Activated CD8-positive, alpha-beta memory T cell treated with anti-CD3 and anti-CD28 coated beads, Interleukin-2, amount 50 U/mL, for 48 hours (primary cell): ENCODE data around the gene GRAP2.
"Not testable (repeated sequence)": the region's sequence is repeated elsewhere in the genome, so short reads cannot be mapped to it uniquely, and the experiment has no call there.

ENCODE experiments used
- DNase-seq: peaks from one replicate; pipeline ENCODE4 v3.0.0-alpha.2; 2020

Gene GRAP2

DNA sequence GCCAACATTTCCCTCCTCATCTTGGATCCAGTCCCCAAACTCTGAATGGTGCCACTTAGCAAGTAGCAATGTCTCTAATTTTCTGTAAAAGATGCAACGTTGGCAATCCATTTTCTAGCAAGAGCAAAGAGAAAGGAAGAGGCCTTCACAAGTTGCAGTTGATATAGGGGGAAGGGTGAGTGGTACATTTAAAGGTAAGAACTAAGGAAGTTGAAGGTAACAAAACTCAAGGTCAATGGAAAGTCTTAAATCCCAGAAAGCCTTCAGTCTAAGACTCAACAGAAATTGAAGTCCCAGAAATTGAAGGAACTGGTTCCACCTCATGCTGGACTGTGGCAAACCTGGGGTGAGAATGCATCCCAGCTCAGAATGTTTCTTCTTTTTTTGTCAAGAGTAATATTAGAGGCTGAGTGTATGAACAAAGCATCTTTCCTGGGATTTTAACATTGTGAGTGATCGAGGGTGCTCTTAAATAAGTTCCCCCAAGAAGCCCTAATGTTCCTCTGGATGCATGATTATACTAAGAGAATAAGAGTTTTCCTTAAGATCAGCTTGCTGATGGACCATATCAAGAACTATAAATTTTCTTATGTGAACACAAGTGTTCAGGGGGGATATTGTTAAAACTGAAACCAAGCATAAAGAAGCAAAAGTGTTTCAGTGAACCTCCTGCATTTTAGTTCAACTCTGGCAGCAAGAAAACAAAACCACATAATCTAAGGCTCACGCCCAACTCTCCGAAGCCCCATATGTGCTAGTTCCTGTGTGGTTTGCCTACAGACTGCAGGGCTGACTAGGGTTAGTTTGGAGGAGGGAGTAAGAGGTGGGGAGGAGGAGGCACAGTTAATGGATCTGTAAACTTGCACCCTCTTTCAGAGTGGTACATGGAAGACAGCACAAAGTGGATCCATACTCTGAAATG is at the start of gene GRAP2:
GRAP2 (plus strand) TSS at position 779 of the 922 bp plus-strand sequence. CDS start 46,023 bp downstream, outside the sequence.
- no peak for DNase-seq

DNA sequence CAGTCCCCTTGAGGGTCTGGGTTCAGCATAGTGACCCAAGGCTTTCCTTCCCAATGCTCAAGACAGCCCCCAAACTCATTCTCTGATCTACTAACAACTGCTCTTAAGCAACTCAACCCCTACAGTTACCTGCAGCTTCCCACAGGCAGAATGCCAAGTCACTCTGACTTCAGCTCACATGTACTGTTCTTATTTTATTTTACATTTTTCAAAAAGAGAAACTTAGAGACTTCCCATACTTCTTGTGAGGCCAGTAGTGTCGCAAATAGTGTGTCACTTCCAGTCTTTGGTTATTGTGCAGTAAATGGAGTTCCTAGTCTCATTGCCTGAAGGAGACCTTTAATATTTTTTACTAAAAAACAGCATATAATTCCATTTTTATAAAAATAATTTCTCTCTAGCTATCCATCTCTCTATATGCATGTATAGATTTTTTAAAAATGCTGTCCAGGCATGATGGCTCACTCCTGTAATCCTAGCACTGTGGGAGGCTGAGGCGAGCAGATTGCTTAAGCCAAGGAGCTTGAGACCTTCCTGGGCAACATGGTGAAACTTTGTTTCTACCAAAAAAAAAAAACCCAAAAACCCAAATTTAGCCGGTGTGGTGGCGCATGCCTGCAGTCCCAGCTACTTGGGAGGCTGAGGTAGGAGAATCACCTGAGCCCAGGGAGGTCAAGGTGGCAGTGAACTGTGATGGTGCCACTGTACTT is 49.1 kb upstream of the GRAP2 start:
- DNase-seq, result no peak

DNA sequence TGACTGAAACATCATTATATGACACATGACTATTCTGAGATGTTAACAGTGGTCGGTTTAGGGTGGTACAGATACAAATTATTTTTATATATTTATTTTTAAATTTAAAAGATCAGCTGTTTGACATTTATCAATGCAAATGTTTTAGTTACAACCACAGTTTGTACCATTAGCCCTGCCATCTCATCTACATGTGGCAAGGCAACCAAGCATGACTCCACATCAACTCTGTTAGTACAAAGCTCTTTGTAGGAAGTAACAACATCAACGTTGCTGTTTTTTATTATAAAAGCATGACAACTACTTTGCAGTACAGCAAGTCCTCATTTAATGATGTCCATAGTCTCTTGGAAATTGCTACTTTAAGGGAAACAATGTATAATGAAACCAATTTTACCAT is 48.1 kb upstream of the GRAP2 start:
- no peak for DNase-seq

DNA sequence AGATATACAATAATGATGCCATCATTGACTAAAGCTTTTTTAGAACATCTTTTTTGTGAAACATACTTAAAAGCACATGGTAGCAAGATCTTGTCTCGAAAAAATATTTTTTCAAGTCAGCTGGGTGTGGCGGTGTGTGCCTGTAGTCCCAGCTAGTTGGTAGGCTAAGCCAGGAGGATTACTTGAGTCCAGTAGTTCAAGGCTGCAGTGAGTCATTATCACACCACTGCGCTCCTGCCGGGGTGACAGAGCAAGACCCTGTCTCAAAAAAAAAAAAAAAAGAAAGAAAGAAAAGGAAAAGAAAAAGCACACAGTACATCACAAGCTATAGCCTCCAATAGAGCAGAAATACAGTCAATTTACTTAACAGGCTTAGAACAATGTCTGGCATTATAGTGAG is 44.3 kb upstream of the GRAP2 start:
- DNase-seq, result no peak

DNA sequence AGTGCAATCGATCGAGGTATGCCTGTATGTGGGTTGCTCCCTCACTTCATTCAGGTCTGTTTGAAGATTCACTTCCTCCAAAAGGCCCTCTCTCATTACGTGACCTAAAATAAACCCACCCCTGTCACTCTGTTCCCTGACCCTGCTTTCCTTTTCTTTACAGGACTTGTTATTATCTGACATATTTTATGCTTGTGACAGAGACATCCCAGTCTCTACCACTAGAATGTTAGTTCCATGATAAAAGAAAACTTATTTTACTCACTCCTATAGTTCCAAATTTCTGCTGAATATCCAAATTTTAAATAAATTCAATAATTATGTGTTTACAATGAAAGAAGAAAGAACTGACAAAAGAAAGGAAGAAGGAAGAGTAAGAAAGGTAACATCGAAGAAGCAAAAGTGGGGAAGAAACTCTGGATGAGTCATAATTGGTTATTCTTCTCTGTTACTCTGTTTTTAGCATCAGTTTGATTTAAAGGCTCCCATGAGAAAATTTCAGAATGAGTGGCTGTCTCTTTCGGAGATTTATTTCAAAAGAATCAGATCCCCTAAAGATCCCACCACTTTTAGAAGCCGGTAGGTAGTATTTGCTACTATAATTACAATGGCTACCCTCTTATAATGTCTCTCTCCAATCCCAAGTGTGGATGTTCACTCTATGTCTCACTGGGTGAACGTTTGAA is 40.8 kb upstream of the GRAP2 start:
- no peak for DNase-seq

DNA sequence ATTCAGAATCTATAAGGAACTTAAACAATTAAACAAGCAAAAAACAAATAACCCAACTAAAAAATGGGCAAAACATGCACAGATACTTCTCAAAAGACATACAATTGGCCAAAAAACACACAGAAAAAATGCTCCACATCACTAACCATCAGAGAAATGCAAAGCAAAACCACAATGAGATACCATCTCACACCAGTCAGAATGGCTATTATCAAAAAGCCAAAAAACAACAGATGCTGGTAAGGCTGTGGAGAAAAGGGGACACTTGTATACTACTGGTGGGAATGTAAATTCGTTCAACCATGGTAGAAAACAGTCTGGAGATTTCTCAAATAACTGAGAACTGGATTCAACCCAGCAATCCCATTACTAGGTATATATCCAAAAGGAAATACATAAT is 32.1 kb upstream of the GRAP2 start:
- no peak for DNase-seq

DNA sequence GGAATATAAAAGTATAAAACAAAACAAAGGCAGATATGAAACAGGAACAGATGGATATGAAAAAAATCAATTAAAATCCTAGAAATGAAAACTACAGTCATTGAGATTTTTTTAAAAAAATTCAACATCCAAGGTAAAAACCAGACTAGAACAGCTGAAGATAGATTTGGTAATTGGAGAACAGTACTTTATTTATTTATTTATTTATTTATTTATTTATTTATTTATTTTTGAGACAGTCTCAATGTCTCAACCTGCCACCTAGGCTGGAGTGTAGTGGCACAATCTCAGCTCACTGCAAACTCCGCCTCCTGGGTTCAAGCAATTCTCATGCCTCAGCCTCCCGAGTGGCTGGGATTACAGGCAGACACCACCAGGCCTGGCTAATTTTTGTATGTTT is 31.1 kb upstream of the GRAP2 start:
- not testable (repeated sequence) for DNase-seq

DNA sequence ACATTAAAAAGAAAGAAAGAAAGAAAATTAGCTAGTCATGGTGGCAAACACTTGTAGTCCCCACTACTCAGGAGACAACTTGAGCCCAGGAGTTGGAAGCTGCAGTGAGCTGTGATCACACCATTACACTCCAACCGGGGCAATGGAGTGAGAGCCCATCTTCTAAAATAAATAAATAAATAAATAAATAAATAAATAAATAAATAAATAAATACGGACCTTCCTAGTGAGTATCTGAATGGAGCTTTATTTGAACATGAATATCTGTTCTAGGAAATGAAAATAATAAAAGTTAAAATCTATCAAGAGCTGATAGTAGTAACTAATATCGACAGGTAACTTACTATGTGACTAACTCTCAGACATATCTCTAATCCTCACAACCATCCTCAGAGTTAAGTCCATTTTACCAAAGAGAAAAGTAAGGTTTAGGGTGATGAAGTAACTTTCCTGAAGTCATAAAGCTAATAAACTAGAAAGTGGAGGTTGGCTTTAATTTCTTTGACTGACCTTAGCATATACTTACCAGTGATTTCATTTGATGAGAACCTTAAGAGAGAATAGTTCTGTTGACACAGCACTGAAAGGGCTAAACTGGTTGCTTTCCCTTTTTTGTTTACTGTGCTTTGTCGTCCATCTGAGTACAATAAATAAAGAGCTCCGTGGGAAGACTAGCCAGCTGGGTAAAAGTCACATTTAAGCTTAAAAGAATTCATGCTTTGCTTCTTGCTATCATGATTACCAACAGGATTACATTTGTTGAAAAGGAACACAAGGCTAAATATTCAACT is 29.7 kb upstream of the GRAP2 start:
- DNase-seq, result no peak

DNA sequence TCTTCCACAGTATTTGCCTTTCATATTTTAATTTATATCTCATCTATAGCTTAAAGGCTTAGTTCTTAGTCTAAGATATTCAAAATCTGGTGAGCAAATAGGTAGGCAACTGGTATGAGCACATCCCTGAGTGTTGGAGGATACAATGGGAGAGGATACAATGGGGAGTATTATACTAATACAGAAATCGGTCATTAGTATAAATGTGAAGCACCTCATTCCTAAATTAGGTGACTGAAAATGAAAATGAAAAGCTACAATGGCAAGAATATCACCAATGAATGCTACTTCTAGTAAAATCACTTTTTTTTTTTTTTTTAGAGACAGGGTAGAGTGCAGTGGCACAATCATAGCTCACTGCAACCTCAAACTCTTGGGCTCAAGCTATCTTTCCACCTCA is 28.3 kb upstream of the GRAP2 start:
- no peak for DNase-seq

DNA sequence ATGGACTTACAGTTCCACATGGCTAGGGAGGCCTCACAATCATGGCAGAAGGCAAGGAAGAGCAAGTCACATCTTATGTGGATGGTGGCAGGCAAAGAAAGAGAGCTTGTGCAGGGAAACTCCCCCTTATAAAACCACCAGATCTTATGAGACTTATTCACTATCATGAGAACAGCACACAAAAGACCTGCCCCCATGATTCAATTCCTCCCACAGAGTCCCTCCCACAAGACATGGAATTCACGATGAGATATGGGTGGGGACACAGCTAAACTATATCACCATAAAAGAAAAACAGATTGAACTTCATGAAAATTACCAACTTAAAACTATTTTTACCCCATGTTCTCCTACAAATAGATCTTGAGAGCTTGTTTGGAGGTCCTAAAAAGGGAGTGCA is 26.9 kb upstream of the GRAP2 start:
- DNase-seq, result no peak

DNA sequence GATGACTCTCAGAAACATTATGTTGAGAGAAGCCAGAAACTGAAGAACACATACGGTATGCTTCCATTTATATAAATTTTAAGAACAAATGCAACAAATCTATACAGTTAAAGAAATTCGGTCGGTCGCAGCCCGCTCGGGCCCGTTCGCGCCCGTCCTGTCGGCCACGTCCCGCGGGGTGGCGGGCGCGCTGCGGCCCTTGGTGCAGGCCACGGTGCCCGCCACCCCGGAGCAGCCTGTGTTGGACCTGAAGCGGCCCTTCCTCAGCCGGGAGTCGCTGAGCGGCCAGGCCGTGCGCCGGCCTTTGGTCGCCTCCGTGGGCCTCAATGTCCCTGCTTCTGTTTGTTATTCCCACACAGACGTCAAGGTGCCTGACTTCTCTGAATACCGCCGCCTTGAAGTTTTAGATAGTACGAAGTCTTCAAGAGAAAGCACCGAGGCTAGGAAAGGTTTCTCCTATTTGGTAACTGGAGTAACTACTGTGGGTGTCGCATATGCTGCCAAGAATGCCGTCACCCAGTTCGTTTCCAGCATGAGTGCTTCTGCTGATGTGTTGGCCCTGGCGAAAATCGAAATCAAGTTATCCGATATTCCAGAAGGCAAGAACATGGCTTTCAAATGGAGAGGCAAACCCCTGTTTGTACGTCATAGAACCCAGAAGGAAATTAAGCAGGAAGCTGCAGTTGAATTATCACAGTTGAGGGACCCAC is 25.6 kb upstream of the GRAP2 start:
- not testable (repeated sequence) for DNase-seq

DNA sequence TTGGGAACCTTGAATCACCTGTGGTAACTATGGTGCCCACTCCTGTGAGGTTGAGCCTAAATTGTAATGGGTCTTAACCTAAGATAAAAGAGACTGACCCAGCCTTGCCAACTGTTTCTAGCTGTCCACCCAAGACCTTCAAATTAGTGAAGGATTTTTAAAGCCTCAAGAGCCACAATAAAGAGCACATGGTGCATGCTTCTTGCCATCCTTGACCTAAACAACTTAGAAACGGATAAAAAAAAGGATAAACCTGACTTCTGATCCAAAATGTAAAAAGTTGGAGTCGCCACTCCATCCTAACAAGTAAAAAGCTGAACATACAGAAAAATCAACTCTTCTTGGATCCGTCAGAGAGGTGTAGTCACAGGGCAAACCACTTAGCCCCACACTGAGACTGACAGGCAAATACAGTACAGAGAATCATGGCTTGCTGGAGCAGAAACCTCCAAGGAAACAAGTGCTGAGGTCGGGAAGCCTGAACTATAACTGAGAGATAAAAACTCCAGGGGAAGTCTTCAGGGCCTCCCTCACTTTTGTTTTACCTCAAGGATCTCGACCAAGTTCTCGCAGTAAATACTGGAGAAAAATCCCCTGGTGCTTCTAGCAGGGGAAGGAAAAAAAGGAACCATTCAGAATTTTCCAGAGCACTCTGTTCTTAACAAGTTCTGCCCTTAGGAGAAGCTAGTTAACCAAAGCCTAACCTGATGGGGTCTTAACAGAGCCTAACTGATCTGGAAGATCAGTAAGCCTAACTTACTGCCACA is 23.6 kb upstream of the GRAP2 start:
- no peak for DNase-seq

DNA sequence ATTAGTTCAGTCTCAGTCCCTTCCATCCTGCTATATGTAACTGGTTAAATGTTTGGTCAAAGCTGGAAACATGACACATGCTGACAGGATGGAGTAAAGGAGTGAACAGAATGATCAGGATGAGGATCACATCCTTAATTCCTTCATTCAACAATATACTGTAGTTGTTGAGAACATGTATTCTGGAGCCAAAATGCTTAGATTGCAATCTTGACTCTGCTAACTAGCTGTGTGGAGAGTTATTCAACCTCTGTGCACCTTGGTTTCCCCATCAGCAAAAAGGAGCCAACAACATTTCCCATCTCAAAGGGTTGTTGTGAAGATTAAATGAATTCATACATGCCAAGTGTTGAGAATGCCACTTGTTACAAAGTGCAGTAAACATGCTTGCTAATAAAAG is 20.2 kb upstream of the GRAP2 start:
- no peak for DNase-seq

DNA sequence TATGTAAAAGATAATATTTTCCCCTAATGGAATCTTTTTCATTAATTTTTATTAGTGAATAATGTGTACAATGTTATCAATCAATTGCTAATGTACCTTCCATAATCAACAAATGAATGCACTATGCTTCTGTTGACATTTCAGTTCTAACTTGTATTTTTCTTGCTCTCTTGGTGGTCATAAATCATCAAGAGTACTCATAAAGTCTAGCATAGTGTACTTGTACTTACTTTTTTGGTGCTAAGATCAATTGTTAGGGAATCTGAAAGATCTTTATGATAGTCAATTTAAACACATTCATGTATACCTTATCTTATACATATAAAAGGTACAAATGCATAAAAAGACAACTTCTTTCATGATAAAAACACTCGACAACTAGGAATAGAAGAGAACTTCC is 17.8 kb upstream of the GRAP2 start:
- no peak for DNase-seq

DNA sequence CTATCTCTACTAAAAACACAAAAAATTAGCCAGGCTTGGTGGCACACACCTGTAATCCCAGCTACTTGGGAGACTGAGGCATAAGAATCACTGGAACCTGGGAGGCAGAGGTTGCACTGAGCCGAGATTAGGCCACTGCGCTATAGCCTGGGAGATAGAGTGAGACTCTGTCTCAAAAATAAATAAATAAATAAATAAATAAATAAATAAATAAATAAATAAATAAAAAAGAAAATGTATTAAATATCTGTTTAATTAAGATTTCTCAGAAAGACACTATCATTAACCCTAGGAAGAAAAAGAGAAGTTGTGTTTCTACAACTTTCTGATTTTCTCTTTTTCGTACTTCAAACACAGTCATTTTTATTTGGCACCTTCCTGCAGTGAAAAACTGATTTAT is 11.0 kb upstream of the GRAP2 start:
- DNase-seq, result not testable (repeated sequence)

DNA sequence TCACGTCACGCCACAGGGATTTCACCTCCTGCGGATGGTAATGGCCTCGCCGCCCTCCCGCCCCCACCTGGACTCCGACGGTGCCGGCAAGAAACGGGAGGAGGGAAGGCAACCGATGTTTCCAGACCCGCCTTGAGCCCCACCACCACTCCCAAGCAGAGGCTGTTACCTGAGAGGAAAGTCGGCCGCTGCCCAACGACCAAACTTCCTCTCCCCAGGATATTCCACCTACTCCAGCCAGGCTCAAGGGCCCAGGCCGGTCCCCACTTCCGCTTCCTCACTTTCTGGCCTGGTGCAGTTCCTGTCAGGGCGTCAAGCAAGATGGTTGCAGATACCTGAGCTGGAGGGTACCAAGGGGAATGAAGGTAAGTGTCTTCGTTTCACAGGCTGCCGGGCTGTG is 7.4 kb upstream of the GRAP2 start, which contains the start of gene ENTHD1:
ENTHD1 (minus strand) TSS at position 235 of the 400 bp plus-strand sequence. CDS start 6,012 bp downstream, outside the sequence.
- DNase-seq, result no peak

DNA sequence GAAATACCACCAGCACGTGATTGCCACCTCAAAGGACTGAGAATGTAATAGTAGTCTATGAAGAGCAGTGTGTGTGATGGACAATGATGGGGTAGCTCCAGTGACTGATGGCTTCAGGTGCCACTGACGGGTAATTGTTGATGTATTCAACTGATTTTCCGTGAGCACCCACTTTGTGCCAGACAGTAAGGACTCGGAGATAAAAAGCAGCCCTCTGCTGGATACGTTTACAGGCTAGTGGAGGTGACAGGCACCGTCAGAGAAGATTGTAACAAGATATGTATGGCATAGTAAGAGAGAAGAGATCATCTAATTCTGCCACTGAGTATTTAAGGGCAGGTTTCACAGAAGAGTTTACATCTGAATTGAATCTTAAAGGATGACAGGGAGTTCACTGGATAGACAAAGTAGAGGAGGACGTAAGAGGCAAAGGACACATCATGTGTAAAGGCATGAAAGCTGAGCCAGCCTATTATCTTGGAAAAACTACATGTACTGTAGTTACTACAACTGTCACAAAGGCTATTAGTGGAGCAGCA is 6.3 kb upstream of the GRAP2 start:
- no peak for DNase-seq

DNA sequence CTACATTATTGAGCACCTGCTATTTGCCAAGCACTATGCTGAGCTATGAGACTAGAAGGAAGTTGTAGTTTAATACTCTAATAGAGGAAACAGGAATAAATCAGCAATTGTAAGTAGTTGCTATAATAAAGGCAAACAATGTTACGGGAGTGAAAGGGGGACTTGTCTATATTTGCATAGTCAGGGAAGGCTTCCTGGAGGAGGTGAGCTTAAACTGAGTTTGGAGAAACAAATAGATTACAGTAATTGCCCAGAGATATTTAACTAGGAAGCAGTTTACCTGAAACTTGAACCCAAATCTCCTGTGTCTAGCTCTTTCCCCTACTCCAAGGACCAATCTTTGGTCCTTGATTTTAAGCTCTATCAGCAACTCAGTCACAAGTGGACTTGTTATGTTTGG is 5.2 kb upstream of the GRAP2 start:
- no peak for DNase-seq

DNA sequence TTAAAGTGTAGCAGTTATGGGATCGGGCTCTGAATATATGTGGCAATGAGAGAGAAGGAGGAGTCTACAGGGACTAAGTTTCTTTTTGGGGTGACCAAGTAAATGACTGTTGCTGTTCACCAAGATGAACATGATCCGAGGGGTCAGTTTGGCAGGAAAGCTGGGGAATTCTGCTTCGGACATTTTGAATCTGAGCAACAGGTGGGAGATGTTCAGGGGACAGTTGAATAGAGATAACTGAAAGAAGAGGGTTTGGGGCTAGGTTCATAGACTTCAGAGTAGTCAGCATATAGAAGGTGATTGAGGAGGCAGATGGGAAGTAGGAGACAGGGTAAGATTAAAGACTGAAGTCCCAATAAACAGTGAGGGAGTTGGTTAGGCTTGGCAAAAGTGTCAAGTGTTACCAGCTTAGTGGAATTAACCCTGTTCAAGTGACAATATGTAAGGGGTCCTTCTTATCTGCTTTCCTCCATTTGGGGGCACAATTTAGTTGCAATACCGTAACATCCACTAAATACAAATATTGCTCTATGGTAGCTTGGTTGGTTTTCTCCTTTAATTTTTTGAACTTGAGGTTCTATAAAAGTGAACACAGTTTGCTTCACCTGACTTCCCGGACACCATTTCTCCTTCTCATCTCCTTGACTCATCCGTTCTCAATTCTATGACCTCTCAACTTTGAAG is 4.4 kb upstream of the GRAP2 start:
- no peak for DNase-seq

DNA sequence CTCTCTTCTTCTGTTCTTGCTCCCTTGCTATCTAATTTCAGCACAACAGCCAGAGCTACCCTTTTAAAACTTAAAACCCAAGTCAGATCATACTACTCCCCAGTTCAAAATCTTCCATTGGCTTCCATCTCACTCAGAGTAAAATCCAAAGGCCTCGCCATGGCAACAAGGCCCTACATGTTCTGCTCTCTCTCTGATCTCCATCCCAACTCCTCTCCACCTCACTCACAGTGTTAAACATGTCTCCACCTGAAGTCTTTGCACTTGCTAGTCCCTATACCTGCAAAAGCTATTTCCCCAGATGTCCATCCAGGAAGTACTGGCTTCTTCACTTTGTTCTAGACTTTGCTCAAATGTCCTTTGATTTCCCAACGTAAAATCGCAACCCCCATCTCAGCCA is 3.0 kb upstream of the GRAP2 start:
- DNase-seq, result no peak
